Epithelial cell of proximal tubule (primary cell): Measurements from ENCODE around the gene DYSF. TPM values are rescaled to one million over a fixed set of nuclear protein-coding genes. Genes with fewer than 3 reads are reported as not detected.

Experiments used
- DNase-seq: peaks from one replicate; pipeline ENCODE4 v3.0.0-alpha.2; 2011; ENCODE audit warnings: low read depth
- H3K4me3 ChIP-seq: 2 replicates; pipeline ENCODE4 v1.5.1; 2011; ENCODE audit warnings: low read depth, mild to moderate bottlenecking, low read length
- CTCF ChIP-seq: conservative IDR thresholded peaks from 2 replicates; pipeline ENCODE4 v1.5.1; 2012; ENCODE audit warnings: low read depth, mild to moderate bottlenecking, low read length
- total RNA-seq: library from RNA; depleted of rRNA; stranded (reverse); fragments of >200 nt; gene quantifications from 2 replicates; pipeline ENCODE4 v1.2.3, GENCODE V29; 2015

The DYSF gene
- total RNA-seq, 1 donor from 2014 or later, result 6.3 TPM

GRCh38 chr2:71534201-71534600 is 80.8 kb downstream of the DYSF start:
- DNase-seq, result no peak
- H3K4me3 ChIP-seq, result no peak overlapping the region
- TF ChIP-seq CTCF, result no peak

GRCh38 chr2:71534826-71535225 is 81.5 kb downstream of the DYSF start:
- H3K4me3 ChIP-seq, result no peak overlapping the region
- no peak for TF ChIP-seq CTCF
- DNase-seq, result no peak

DNA sequence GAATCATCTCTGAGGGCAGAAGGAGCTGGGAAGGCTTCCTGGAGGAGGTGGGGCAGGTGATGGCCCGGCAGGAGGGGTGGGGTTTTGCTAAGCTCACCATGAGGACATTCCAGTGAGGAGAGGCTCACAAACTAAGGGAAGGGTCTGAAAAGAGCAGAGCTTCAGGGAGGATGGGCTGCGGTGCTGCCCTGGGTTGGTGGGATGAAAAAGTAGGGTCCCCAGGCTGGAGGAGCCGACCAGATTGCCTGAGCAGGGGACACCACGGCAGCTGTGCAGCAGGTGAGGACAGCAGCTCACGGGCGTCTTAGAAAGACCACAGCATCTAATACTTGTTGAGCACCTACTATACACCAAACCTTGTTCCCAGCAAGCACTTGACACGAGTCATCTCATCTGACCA is 82.2 kb downstream of the DYSF start:
- no peak for DNase-seq
- no peak for TF ChIP-seq CTCF
- no peak overlapping the region for H3K4me3 ChIP-seq

- no peak for TF ChIP-seq CTCF
- no peak overlapping the region for H3K4me3 ChIP-seq
- DNase-seq, result no peak
These were observed 82.9 kb downstream of the DYSF start for GRCh38 chr2:71536226-71536671.

- H3K4me3 ChIP-seq, result no peak overlapping the region
- no peak for DNase-seq
- no peak for TF ChIP-seq CTCF
These were observed 84.9 kb downstream of the DYSF start for GRCh38 chr2:71538241-71538640.

GRCh38 chr2:71538656-71539265 is 85.4 kb downstream of the DYSF start:
- DNase-seq, result no peak
- TF ChIP-seq CTCF, result no peak
- H3K4me3 ChIP-seq, result no peak overlapping the region

- TF ChIP-seq CTCF, result no peak
- H3K4me3 ChIP-seq, result no peak overlapping the region
- DNase-seq, result no peak
These were observed 87.5 kb downstream of the DYSF start for GRCh38 chr2:71540818-71541217.
